GM18499 (cell line): ENCODE results near the gene DNAH6.
"Not testable (repeated sequence)": the region's sequence is repeated elsewhere in the genome, so short reads cannot be mapped to it uniquely, and the experiment has no call there.

Experiments used
- ATAC-seq: cut with Tn5 transposase; IDR thresholded peaks from one replicate; pipeline ENCODE4 v1.9.1; 2021; ENCODE audit warnings: moderate number of reproducible peaks; ENCODE audit not compliant: insufficient read depth, unreplicated experiment

The DNAH6 gene

DNA sequence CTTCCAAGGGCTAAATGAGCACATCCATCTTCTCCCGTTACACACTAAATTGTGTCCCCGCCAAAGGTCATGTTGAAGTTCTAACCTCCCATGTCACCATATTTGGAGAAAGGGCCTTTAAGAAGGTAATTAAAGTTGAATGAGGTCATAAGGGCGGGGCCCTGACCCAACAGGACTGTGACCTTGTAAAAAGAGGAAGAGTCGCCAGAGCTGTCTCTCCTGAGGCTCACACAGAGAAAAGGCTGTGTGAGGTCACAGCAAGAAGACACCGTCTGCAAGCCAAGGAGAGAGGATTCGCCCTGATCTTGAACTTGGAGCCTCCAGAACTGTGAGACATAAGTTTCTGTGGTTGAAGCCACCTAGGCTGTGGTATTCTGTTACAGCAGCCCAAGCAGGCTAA, 340.5 kb downstream of the DNAH6 start:
- ATAC-seq = no peak

GRCh38 chr2:84857566-84857965, 341.3 kb downstream of the DNAH6 start:
- ATAC-seq = no peak

DNA sequence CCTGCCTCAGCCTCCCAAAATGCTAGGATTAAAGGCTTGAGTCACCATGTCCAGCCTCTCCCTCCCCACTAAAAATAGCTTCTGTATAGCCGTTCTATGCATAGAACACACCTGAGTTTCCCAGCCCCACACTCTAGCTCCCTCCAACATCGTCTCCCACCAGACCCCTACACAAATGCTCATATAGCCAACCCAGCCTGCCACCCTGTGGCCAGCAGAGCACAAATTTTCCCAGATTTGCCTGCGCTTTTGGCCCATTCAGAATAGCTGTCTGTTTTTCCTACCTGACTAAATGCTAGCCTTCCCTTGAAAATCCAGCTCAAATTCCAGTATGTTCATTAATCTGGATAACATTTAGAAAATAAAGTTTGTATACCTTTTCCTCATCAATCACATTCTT, 341.8 kb downstream of the DNAH6 start:
- no peak for ATAC-seq

DNA sequence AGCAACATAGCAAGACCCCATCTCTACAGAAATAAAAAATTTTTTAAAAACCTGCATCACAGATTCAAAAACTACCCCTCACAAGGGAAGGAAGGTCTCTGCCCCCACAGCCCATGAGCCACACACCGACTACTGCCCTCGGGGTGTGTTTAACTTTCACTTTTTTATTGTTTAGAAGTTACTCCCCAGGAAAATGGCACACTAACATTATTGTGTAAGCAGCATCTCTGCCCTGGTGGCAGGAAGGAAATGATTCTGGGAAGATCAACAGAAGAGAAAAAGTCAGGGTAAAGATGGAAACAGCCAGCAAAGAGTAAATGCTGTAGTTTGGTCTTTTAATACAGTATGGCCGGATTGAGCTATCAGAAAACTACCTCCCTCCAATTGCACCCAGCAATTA, 342.6 kb downstream of the DNAH6 start:
- no peak for ATAC-seq

DNA sequence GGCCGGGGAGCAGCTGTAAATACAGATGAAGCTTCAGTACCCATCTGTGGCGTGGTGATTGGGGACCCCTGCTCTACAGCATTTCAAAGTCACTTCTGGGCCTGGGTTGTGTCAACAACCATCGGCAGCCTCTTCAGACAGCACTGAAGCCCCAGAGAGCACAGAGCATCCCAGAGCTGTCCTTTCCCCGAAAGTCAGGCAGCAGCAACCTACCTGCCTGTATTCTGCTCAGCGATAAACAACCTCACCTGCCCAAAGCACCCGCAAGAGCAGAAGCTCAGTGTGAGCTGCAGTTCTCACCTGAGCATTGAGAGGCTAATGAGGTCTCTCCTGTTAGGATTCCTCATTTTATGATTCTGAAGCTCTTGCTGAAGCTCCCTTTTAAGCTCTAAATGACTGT, 345.2 kb downstream of the DNAH6 start:
- ATAC-seq = no peak

GRCh38 chr2:84862006-84862405, 345.7 kb downstream of the DNAH6 start:
- no peak for ATAC-seq

DNA sequence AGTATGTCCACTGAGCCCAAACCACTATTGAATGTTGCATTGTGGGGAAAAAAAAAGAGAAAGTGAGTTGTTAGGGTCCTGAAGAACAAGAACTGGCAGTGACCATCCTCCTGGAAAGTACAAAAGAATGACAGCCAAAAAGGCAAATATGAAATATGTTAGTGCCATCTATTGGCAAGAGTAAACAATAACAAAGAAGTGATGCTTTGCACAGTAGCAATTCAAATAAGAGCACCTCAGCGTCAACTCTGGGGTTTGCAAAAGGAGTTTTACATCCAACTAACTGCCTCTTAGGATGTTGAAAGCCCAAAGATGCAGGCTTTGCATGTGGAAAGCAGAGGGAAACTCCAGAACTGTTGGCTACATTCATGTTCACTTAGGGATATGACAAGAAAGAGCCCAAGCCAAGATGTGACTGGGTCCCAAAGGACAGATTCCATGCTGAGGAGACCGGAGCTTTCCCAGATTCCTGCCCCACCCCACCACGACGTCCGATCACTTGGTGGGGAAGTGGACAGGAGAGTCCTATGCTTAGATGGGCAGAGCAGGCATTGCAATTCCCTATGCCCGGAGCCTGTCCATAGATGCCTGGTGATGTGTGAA, 349.0 kb downstream of the DNAH6 start:
- no peak for ATAC-seq

- no peak for ATAC-seq
These were observed 349.8 kb downstream of the DNAH6 start for GRCh38 chr2:84866122-84866521.

- ATAC-seq = not testable (repeated sequence)
These were observed 352.0 kb downstream of the DNAH6 start for GRCh38 chr2:84868327-84868726.
